22Rv1 (cell line): ENCODE results near the gene RASD1.

Source experiments
- H3K27ac ChIP-seq: fragments of 450-650 bp; 2 replicates; pipeline ENCODE4 v1.5.1; 2017
- CTCF ChIP-seq: fragments of 450-650 bp; IDR thresholded peaks from 2 replicates; pipeline ENCODE4 v1.5.1; 2017; ENCODE audit warnings: mild to moderate bottlenecking
- ZFX ChIP-seq: fragments of 450-650 bp; IDR thresholded peaks from 2 replicates; pipeline ENCODE4 v1.6.1; 2017; ENCODE audit warnings: antibody characterized with exemption, borderline replicate concordance

RASD1 gene

GRCh38 chr17:17518014-17518413 lies 21.8 kb upstream of the RASD1 start:
- TF ChIP-seq CTCF (no peak), ZFX (no peak)
- H3K27ac ChIP-seq: no peak overlapping the region

GRCh38 chr17:17516941-17517720 lies 20.9 kb upstream of the RASD1 start:
- TF ChIP-seq CTCF: no peak
- TF ChIP-seq ZFX: no peak
- H3K27ac ChIP-seq: no peak overlapping the region

GRCh38 chr17:17515934-17516930 lies 20.0 kb upstream of the RASD1 start:
- TF ChIP-seq CTCF (no peak), ZFX (no peak)
- no peak overlapping the region for H3K27ac ChIP-seq

GRCh38 chr17:17514993-17515933 lies 19.1 kb upstream of the RASD1 start:
- TF ChIP-seq CTCF: no peak
- no peak for TF ChIP-seq ZFX
- H3K27ac ChIP-seq: no peak overlapping the region

GRCh38 chr17:17514361-17514992 lies 18.3 kb upstream of the RASD1 start:
- TF ChIP-seq CTCF (no peak), ZFX (no peak)
- no peak overlapping the region for H3K27ac ChIP-seq

GRCh38 chr17:17513626-17514025 lies 17.4 kb upstream of the RASD1 start:
- TF ChIP-seq CTCF: no peak
- no peak overlapping the region for H3K27ac ChIP-seq
